8988T (cell line): ENCODE measurements around the gene EVC.
"Not testable (repeated sequence)": the region's sequence is repeated elsewhere in the genome, so short reads cannot be mapped to it uniquely, and the experiment has no call there.

ENCODE experiments used
- DNase-seq: peaks from one replicate; pipeline ENCODE4 v3.0.0; 2011

The EVC gene

DNA sequence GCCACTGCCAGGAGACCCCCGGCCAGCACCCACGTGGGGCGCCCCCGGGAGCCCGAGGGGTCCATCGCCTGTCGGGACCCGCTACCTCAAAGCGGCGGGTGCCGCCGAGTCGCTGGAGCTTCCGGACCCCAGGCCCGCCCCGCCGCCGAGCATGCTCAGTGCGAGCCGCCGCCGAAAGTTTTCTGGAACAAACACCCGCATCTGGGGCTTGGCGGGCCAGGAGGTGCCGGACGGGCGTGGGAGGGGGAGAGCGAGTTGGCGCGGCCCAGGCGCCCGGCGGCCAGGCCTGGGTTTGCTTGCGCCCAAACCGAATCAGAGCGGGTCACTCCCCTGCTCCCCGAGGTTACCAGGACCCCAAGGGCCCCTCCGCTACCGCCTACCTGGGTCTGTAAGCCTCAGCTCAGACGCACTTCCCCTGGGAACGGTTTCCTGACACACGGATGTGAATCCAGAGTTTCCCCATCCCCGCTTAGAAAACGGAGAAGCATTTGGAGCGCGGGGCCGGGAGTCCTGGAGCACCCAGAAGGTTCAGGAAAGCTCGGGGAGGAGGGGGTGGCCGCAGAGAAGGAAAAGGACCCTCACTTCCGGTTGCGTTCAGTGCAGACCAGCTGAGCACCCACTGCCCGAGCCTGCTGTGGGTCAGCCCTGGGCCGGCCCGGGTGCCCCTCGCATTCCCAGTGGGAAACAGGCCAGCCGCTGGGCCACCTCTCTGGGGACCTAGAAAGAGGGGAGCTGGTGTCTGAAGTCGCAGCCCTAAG is 2.4 kb upstream of the EVC start, which contains the start of gene EVC2:
Gene EVC2, minus strand, starts transcription at position 111 of the 758 bp plus-strand sequence. Its CDS starts 46 bp downstream, at position 65.
- DNase-seq, result no peak

DNA sequence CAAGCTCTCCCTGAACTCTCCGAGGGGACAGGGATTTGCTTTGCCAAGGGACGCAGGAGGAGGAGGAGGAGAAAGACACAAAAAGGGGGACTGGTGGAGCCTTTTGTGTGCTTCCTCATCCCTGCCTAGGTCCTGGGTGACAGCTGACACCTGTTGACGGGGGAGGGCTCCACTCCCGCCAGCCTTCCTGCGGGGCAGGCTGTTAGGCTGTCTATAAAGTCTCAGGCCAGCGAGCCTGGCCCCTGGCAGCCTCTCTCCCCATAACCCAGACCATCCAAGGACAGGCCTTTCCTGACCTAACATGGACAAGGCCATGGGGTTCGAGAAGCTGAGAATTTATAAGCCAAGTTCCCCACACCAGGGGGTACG is 1.8 kb upstream of the EVC start:
- no peak for DNase-seq

DNA sequence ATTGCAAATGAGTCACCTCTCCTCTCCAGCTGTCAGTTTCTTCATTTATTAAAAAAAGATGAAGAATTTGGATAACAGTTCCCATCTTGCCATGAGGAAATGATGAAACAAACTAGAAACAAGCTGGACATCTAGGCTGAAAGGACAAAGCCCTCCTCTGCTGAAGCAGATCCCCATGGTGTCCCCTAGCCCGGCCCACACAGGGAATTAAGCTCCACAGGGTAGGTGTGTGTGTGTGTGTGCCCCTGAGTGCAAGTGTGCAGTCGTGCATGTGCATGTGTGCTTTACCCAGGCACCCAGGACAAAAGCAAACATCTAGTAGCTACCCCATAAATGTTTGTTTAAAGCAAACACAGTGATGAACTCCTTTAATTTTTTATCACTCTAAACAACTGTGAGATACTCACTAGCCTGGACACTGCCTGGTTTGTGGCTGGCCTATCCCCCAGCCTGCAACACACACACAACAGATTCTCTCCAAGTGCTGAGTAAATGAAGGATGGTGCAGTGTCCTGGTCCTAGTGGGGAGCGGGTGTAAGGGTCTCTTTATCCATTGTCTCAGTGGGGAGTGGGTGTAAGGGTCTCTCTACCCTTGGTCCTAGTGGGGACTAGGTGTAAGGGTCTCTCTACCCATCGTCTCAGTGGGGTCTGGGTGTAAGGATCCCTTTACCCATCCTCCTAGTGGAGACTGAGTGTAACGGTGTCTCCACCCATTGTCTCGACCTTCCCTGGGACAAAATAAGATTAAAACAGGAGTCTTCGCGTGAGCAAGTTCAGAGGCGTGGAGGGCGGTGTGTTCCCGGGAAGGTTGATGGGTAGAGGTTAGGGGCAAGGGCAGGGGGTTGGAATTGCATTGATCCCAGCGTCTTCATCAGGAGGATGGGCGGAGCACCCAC is 688 bp upstream of the EVC start:
- no peak for DNase-seq

GRCh38 chr4:5711479-5712184 is 631 bp downstream of the EVC start:
- no peak for DNase-seq

GRCh38 chr4:5712517-5712916 is 1.5 kb downstream of the EVC start:
- no peak for DNase-seq

DNA sequence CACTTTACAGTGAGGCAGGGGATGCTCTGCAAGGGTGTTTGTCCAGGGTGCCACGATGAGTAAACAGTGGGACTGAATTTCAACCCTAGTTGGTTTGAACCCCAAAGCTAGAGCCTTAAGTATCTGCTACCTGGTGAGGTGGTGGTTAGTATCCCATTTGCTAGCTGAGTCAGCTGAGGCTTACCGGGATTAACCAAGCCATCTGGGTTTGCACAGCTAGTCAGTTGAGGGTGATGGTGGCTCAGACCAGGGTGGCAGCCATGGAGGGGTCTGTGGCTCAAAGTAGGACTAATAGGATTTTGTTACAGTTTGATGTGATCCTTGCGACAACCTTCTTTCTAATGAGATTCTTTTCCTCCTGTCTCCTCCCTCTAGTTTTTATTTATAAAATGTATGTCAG is 1.9 kb downstream of the EVC start:
- no peak for DNase-seq

DNA sequence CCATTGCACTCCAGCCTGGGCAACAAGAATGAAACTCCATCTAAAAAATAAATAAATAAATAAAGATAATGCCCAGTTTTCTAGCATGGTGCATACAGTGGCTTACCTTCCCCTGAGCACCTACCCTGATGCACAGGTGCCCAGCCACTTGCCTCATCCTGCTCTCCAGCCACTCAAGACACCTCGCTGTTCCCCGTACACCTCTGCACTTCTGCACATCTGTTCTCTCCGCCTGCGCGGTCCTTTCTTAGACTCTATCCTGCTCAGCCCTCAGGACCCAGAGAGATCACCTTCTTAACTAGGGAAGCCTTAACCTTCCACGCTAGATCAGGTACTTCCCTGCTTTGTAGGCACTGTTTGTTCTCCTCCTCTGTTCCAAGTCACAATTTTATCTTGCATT is 2.9 kb downstream of the EVC start:
- DNase-seq, result no peak

DNA sequence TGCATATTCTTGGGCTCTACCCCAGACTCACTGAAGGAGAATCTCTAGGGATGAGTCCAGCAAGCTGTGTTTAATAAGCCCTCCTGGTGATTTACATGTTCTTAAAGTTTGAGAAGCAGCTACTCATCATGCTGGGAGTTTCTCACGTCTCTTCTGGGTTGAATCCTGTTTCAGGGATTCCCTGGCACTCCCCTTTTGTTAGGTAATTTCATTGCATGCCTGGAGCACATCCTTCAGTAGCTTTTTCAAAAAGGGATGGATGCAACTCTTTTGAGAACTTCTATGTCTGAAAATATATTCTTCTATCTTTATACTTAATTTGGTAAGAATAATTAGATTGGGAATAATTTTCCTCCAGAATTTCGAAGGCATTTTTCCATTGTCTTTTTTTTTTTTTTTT is 4.4 kb downstream of the EVC start:
- no peak for DNase-seq

GRCh38 chr4:5716391-5716790 is 5.4 kb downstream of the EVC start:
- no peak for DNase-seq

DNA sequence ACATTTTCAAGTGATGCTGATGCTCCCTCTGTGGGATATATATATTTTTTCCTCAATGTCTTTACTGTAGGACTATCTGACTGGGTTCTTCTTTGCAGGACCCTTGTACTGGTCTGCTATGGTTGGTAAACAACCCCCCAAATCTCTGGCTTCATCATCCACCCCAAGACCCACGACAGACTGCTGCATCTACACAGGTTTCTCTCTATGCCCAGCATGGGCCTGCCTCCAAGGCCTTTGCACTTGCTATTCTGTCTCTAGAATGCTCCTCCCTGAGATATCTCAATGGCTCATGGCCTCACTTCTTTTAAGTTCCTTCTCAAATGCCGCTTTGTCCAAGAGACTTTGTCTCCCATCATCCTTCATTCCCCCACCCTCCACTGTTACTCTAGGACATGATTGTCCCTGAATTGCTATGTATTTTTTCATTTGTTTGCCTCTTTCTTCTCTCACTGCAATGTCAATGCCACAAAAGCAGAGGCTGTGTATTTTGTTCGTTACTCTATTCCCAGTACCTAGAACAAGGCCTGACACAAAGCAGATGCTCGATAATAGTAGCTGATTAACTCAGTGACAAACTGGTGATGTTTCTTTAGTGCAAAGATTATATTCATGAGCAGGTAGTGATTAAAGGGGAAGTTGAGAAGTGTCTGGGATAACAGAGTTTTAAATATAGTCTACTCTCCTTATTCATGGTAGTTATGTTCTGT is 6.6 kb downstream of the EVC start:
- no peak for DNase-seq

DNA sequence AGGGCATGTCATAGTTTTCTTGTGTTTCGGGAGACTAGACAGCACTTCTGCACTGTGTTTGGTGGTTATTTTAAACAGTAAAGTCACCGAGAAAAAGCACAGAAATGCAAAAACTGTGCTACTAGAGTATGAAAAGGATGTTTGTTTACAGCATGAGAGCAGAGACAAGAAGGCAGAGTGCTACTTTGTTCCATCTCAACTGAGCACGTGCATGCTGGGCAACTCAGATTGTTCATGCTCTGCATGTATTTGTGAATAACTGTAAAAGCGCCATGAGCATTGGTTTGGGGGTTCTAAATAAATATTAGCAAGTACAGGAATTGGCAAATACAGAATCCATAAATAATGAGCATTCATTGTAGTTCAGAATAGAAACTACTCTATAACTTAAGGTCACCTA is 7.4 kb downstream of the EVC start:
- DNase-seq, result no peak

GRCh38 chr4:5719350-5720055 is 8.5 kb downstream of the EVC start:
- no peak for DNase-seq

DNA sequence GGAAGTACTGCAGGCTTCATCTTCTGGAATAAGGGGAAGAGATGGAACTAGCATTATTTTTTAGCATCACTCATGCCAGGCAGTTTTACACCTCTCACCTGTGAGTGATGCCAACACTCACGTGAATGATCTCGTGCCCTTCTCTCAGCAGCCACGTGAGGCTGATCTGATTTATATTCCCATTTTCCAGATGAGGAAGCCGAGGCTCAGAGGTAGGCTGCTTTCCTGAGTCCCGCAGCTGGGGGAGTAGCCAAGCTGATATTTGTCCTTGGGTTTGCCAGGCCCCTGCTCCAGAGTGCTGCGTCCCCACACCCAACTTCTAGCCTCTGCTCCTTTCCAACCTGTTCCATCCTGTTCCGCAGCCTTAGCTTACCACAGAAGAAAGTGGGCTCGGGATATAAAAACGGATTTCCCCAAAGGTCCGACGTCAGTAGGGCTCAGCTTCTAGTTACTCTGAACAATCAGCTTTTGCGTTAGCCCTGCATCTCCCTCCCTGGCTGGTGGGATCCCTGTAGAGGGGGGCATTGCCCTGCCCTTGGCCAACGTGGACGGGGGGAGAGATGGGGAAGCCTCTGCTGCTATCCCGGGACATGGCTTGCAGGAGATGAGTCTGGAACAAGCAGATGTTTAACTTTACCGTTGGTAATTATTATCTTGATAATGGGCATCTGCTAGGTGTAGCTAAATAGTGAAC is 9.3 kb downstream of the EVC start:
- DNase-seq, result no peak

DNA sequence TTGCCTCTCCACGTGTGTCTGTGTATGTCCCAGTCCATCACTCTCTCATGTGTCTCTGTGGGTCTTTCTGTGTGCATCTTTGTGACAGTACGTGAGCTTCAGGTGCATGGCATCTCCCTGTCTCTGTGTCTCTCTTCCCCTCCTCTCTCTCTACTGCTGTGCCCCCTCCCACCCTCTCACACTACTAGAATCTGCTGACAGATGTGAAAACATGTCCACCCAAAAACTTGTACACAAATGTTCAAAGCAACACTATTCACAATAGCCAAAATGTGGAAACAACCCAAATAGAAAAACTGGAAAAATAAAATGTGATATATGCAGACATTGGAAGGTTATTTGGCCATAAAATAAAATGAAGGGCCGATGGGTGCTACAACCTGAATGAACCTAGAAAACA is 10.0 kb downstream of the EVC start:
- no peak for DNase-seq

DNA sequence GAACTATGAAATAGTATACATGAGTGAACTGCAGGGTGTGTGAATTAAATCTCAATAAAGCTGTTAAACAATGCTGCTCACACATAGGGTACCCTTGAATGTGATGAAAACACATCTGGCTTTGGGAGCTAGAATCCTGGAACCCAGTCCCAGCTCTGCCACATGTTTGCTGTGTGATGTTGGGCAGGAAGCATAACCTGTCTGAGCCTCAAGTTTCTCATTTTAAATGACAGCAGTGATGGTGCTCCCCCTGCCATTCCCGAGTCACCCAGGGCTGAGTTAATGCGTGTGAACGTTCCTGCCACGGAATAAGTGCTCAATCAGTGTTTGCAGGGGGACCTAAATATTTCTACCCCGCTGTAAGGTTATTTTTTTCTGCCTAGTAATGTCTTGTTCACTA is 10.9 kb downstream of the EVC start:
- no peak for DNase-seq

DNA sequence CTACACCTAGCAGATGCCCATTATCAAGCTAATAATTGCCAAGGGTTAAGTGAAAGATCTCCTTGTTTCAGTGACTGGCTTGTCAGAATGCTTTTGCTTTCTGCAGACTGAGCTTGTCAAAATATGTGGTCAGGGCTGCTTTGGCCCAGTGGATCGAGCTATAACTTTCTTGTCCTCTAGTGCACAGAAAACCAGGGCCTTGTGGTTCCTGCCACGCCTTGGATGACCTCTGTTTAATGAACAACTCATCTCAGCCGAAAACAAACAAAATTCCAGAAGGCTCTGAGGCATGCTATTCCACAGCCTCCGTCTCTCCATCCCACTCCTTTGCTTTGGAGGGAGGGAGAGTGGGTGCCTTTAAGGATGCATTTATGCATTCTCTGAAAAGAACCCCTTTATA is 11.3 kb downstream of the EVC start:
- DNase-seq, result no peak

GRCh38 chr4:5724377-5724776 is 13.4 kb downstream of the EVC start:
- no peak for DNase-seq

- DNase-seq, result not testable (repeated sequence)
Observed at GRCh38 chr4:5728412-5728811, 17.4 kb downstream of the EVC start.

GRCh38 chr4:5730436-5730835 is 19.4 kb downstream of the EVC start:
- no peak for DNase-seq

GRCh38 chr4:5730993-5731990 is 20.3 kb downstream of the EVC start:
- no peak for DNase-seq
